Measurements from ENCODE around the gene NPW.
A peak's percentile ranks its signal among the peaks of the same experiment; 100 is the strongest.

NPW gene

DNA sequence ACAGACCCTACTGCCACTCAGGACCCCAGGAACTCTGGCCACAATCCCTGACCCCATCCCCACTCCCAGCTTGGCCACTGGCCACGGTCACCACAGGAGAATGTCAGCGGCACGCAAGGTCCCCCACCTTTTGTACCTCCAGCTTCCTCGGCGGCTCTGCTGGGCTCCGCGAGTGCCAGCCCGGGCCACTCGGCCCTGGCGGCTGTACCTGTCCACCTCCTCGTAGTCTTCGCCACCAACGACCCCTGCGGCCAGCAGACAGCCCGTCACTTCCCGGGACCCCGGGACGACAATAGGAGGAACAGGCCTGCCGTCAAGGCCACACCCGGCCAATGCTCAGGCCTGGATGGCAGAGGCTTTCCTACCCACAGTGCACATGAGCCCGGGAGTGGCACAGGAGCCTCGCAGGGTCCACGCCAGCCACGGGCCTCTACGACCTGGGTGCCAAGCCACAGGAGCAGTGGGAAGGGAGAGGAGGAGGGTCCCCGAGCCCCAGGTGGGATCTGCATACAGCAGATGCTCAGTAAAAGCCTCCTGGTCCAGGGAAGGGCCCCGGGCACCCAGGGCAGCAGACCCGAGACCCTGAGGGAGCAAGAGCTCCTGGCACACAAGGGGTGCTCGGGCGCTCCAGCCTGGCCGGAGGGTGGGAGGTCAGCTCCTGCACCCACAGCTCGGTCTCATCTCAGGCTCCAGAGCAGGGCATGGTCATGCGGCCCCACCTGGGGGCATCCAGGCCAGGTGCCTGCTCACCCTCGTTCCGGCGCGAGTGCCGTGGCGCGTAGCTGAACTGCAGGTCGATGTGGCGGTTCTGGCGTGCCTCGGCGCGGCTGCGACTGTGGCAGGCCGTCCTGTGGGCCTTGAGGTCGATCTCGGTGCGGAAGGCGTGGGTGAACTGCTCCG lies 17.9 kb upstream of the NPW start:
- DNase-seq: no peak
- Histone ChIP-seq H3K27me3 (replicated peaks; ENCODE audit: control insufficient read depth, insufficient read depth, low read length, poor library complexity, severe bottlenecking) (no peaks in the 10 kb centered on the region), H3K27ac (ENCODE audit: insufficient read depth, low read length, poor library complexity, severe bottlenecking) (no peak overlapping the region), H3K4me3 (ENCODE audit: insufficient read depth, low read depth, low read length, poor library complexity, severe bottlenecking) (no peak overlapping the region), H3K36me3 (ENCODE audit: control insufficient read depth, insufficient read depth, low read length) (peaks cover 54% of the 10 kb centered on the region), H3K4me1 (ENCODE audit: control insufficient read depth, insufficient read depth, low read length, poor library complexity, severe bottlenecking) (peaks cover 6% of the 10 kb centered on the region), H3K9me3 (ENCODE audit: control insufficient read depth, low read length) (no peaks in the 10 kb centered on the region)

DNA sequence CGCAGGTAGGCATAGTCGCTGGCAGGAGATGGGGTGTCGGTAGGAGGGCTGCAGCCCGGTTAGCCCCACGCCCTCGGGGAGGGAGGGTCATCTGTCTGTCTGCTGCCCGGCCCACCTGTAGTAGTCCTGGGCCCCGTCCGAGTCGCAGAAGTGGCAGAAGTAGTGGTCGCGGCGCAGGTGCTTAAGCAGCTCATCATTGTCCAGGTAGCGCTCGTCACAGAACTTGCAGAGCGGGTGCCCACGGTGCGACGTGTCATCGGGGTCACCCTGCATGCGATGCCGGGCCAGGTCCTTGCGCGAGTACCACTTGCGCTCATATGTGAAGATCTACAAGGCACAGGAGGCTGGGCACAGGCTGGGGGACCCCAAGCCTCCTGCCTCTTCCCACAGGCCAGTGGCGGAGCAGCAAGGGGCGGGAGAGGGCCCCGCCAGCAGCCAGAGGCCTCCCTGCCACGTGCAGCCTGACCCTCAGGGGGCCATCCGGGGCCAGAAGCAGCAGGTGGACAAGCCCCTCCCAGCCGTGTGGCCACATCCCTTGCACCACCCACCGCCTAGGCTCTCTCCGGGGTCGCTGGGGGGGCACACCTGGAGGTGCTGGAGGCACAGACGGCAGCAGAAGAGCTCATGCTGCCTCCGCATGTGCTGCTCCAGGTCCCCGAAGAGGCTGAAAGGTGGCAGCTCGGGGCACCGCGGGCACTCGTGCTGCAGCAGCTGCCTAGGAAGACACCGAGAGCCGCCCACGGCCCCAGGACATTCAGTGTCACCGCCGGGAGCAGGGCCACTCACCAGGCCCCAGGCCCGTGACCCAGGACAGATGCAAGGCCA lies 17.0 kb upstream of the NPW start:
- Histone ChIP-seq H3K36me3 (ENCODE audit: control insufficient read depth, insufficient read depth, low read length) (peaks cover 50% of the 10 kb centered on the region), H3K4me1 (ENCODE audit: control insufficient read depth, insufficient read depth, low read length, poor library complexity, severe bottlenecking) (peaks cover 14% of the 10 kb centered on the region), H3K4me3 (ENCODE audit: insufficient read depth, low read depth, low read length, poor library complexity, severe bottlenecking) (no peak overlapping the region), H3K27me3 (replicated peaks; ENCODE audit: control insufficient read depth, insufficient read depth, low read length, poor library complexity, severe bottlenecking) (no peaks in the 10 kb centered on the region), H3K9me3 (ENCODE audit: control insufficient read depth, low read length) (no peaks in the 10 kb centered on the region), H3K27ac (ENCODE audit: insufficient read depth, low read length, poor library complexity, severe bottlenecking) (no peak overlapping the region)
- no peak for DNase-seq

DNA sequence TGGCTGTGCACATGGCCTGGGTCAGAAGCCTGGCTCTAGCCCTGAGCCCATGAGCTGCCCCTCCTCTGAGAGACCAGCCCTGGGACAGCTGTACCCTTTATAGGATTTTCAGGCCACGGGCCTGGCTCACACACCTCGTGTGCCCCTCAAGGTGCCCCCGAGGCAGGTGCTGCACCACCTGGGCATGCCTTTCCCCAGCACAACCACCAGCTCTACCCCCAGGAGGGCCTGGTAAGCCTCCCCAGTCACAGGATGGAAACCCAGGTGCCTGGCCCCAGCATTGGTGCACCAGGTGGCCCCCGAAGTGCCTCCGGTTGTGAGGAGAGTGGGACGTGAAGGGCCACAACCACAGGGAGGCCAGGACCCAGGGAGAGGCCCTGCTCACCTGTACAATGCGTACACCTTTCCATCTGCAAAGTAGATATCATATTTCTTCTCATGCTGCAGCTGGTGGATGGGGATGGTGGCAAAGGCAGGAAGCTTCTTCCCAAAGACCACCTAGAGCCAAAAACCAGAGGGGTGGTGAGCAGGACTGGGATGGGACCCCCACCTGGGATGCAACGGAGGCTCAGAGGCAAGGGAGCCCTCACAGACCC lies 16.3 kb upstream of the NPW start:
- peaks cover 21% of the 10 kb centered on the region for H3K4me1 ChIP-seq (ENCODE audit: control insufficient read depth, insufficient read depth, low read length, poor library complexity, severe bottlenecking)
- no peak overlapping the region for H3K4me3 ChIP-seq (ENCODE audit: insufficient read depth, low read depth, low read length, poor library complexity, severe bottlenecking)
- no peak overlapping the region for H3K27ac ChIP-seq (ENCODE audit: insufficient read depth, low read length, poor library complexity, severe bottlenecking)
- no peaks in the 10 kb centered on the region for H3K27me3 ChIP-seq (replicated peaks; ENCODE audit: control insufficient read depth, insufficient read depth, low read length, poor library complexity, severe bottlenecking)
- H3K36me3 ChIP-seq (ENCODE audit: control insufficient read depth, insufficient read depth, low read length): peaks cover 44% of the 10 kb centered on the region
- no peak for DNase-seq
- H3K9me3 ChIP-seq (ENCODE audit: control insufficient read depth, low read length): no peaks in the 10 kb centered on the region

DNA sequence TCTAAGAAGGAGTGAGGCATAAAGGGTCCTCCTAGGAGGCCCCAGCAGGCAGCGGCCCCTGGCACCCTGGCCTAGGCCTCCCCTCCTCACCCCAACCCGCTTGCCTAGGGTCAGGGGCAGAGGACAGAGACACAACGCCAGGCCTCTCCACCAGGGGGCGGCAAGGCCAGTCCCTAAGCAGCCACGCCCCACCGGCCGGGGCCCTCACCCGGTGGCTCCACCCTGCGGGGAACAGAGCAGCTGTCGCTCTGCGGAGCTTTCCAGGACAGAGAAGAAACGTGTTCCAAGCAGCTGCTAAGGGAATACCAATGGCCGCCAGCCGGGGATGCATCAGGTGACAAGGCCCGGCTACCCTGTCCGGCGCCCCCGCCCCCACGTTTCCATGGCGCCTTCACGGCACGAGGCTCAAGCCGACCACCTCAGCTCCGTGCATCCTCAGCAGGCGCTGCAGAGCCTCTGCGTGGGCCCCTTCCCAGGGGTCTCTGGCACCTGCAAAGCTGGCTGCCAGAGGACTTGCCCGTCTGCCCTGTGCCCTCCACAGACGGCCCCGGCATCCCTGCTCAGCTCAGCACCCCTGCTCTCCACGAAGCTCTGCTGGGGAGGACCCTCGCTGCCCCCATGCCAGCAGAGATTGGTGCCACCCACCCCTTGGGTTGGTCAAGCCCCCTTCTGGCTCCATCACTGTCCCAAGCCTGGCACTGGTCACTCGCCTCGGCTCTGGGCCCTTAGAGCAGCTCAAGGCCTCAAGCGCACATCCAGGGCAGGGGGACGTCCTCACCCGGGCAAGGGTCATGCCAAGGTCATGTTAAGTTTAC lies 15.6 kb upstream of the NPW start:
- Histone ChIP-seq H3K4me3 (ENCODE audit: insufficient read depth, low read depth, low read length, poor library complexity, severe bottlenecking) (no peak overlapping the region), H3K9me3 (ENCODE audit: control insufficient read depth, low read length) (no peaks in the 10 kb centered on the region), H3K27ac (ENCODE audit: insufficient read depth, low read length, poor library complexity, severe bottlenecking) (no peak overlapping the region), H3K4me1 (ENCODE audit: control insufficient read depth, insufficient read depth, low read length, poor library complexity, severe bottlenecking) (peaks cover 27% of the 10 kb centered on the region), H3K36me3 (ENCODE audit: control insufficient read depth, insufficient read depth, low read length) (peaks cover 39% of the 10 kb centered on the region), H3K27me3 (replicated peaks; ENCODE audit: control insufficient read depth, insufficient read depth, low read length, poor library complexity, severe bottlenecking) (no peaks in the 10 kb centered on the region)
- peak; percentile 67 to 76 (median 71) for DNase-seq

DNA sequence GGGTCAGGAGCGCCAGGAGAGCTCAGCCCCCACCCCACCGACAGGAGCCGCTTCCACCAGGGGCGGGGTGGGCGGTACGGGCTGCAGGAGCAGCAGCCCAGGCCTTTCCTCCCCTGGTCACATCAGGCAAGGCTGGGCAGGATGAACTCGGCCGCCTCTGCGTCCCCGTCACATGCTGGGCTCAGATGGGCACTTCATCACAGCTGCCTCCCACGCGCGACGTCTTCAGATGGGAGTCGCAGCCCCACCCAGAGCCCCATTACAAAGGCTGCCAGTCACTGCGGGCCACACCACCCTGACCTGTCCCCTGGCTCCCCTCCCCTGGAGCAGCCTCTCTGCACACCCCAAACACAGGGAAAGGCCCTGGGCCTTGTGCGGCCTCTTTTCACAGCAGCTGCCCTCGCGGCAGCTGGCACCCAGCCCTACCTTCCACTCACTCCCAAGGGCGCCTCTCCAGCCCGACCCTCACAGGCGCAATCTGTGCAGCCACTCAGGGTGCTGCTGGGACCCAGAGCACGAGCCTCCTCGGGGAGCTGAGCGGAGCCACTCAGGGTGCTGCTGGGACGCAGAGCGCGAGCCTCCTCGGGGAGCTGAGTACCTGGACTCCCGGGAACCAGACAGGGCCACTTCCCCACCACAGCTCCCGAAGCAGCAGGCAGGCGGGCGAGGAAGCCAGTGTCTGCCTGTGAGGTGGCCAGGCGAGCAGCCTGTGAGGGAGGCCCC lies 14.6 kb upstream of the NPW start:
- H3K4me1 ChIP-seq (ENCODE audit: control insufficient read depth, insufficient read depth, low read length, poor library complexity, severe bottlenecking): peaks cover 29% of the 10 kb centered on the region
- peaks cover 30% of the 10 kb centered on the region for H3K36me3 ChIP-seq (ENCODE audit: control insufficient read depth, insufficient read depth, low read length)
- no peak for DNase-seq
- no peak overlapping the region for H3K4me3 ChIP-seq (ENCODE audit: insufficient read depth, low read depth, low read length, poor library complexity, severe bottlenecking)
- no peak overlapping the region for H3K27ac ChIP-seq (ENCODE audit: insufficient read depth, low read length, poor library complexity, severe bottlenecking)
- no peaks in the 10 kb centered on the region for H3K9me3 ChIP-seq (ENCODE audit: control insufficient read depth, low read length)
- H3K27me3 ChIP-seq (replicated peaks; ENCODE audit: control insufficient read depth, insufficient read depth, low read length, poor library complexity, severe bottlenecking): no peaks in the 10 kb centered on the region

DNA sequence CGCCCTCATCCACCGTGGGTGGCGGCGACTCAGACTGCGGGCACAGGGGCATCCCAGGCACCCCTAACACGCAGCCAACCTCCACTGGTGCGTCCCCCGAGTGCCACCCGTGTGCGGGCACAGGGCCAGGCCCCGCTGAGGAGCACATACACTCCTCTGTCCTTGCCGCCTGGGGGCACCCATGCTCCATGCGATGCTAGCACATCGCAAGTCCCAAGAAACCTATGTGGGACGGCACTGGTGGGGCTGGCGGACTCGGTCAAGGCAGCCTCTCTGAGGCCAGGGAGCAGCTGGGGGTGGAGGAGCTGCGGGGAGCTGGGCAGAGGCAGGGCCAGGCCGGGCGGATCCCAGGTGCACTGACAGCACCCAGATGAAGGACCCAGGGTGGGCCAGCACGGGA lies 13.9 kb upstream of the NPW start:
- peaks cover 35% of the 10 kb centered on the region for H3K4me1 ChIP-seq (ENCODE audit: control insufficient read depth, insufficient read depth, low read length, poor library complexity, severe bottlenecking)
- no peaks in the 10 kb centered on the region for H3K27me3 ChIP-seq (replicated peaks; ENCODE audit: control insufficient read depth, insufficient read depth, low read length, poor library complexity, severe bottlenecking)
- peaks cover 23% of the 10 kb centered on the region for H3K36me3 ChIP-seq (ENCODE audit: control insufficient read depth, insufficient read depth, low read length)
- no peak overlapping the region for H3K4me3 ChIP-seq (ENCODE audit: insufficient read depth, low read depth, low read length, poor library complexity, severe bottlenecking)
- no peak for DNase-seq
- no peaks in the 10 kb centered on the region for H3K9me3 ChIP-seq (ENCODE audit: control insufficient read depth, low read length)
- H3K27ac ChIP-seq (ENCODE audit: insufficient read depth, low read length, poor library complexity, severe bottlenecking): no peak overlapping the region

DNA sequence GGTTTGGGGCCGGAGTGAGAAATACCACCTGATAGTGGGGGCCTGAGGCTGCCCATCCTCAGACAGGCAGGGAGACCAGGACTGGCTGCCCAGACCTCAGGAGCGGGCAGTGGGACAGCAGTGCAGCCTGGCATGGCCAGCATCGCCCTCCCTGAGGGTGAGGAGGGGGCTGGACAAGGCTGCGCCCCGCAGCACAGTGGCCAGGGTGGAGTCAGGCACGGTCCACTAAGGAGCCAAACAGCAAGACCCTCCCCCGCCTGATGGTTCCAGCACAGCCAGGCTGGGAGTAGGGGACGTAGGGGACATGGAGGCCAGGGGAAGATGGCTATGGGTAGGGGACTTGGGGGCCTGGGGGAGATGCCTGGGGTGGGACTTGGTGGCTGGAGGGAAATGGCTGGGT lies 13.3 kb upstream of the NPW start:
- Histone ChIP-seq H3K27ac (ENCODE audit: insufficient read depth, low read length, poor library complexity, severe bottlenecking) (no peak overlapping the region), H3K9me3 (ENCODE audit: control insufficient read depth, low read length) (no peaks in the 10 kb centered on the region), H3K4me1 (ENCODE audit: control insufficient read depth, insufficient read depth, low read length, poor library complexity, severe bottlenecking) (peaks cover 35% of the 10 kb centered on the region), H3K4me3 (ENCODE audit: insufficient read depth, low read depth, low read length, poor library complexity, severe bottlenecking) (no peak overlapping the region), H3K36me3 (ENCODE audit: control insufficient read depth, insufficient read depth, low read length) (peaks cover 17% of the 10 kb centered on the region), H3K27me3 (replicated peaks; ENCODE audit: control insufficient read depth, insufficient read depth, low read length, poor library complexity, severe bottlenecking) (no peaks in the 10 kb centered on the region)
- no peak for DNase-seq

DNA sequence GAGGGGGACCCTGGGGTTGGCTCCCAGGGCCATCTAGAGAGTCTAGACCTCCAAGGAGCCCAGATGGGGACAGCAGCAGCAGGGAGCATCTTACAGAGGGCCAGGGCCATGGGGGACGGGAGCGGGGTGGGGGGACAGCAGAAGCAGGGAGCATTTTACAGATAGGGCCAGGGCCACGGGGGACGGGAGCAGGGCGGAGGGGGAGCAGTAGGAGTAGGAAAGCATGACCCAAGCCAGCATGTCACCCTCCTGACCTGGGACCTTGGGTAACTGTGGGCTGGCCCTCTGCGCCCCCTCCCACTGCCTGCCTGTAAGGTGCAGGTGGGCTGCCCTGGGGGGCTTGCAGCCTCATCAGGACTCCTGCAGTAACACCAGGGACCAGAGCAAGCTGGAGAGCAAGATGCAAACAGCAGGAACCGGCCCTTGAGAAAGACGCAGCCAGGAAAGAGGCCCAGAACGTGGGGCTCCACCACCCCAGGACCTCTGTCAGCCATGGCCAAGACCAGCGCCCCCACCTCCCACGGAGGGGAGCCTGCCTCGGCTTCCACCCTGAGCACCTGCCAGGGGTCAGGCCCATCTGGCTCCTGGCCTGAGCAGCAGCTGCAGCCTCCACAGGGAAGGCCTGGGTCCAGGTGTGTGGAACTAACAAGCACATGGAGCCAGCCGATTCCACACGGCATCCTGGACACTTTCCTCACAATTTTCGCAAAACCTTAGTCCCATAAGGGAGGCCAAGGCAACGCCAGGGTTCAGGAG lies 12.3 kb upstream of the NPW start:
- H3K4me1 ChIP-seq (ENCODE audit: control insufficient read depth, insufficient read depth, low read length, poor library complexity, severe bottlenecking): peaks cover 35% of the 10 kb centered on the region
- no peak overlapping the region for H3K4me3 ChIP-seq (ENCODE audit: insufficient read depth, low read depth, low read length, poor library complexity, severe bottlenecking)
- H3K9me3 ChIP-seq (ENCODE audit: control insufficient read depth, low read length): no peaks in the 10 kb centered on the region
- H3K27me3 ChIP-seq (replicated peaks; ENCODE audit: control insufficient read depth, insufficient read depth, low read length, poor library complexity, severe bottlenecking): no peaks in the 10 kb centered on the region
- peak overlapping the region; percentile 77 for H3K27ac ChIP-seq (ENCODE audit: insufficient read depth, low read length, poor library complexity, severe bottlenecking)
- DNase-seq: no peak
- peaks cover 7% of the 10 kb centered on the region for H3K36me3 ChIP-seq (ENCODE audit: control insufficient read depth, insufficient read depth, low read length)

Measured in effector memory CD4-positive, alpha-beta T cell (primary cell).